ENCODE measurements around the gene RADX. TPM values are rescaled to one million over a fixed set of nuclear protein-coding genes. Genes with fewer than 3 reads are reported as not detected.

The RADX gene
- total RNA-seq, 4 donors from 2014 or later, result 1.6 to 34.0 (median 5.3) TPM

DNA sequence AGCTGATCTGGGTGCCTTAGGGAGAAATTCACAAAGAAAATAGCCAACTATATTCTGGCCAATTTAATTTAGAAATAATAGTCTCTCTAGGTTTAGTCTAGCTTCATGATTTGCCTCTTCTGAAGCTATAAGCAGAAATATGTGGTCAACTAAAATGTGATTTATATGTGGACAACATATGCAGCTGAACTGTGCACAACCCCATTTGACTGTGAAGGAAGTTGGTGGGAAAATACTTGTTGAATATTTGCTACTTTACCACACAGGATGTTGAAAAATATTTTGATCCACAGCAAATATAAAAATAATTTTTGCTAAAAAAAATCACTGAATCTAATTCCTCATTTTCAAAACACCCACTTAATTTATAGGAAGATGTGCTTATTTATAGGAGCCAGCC is 99.0 kb downstream of the RADX start:
- H3K4me3 ChIP-seq, result no peak overlapping the region
- no peaks in the 10 kb centered on the region for H3K9me3 ChIP-seq
- DNase-seq (ENCODE audit: low spot score in 2 of 2), result no peak
- no peak overlapping the region for H3K27ac ChIP-seq
- H3K36me3 ChIP-seq, result no peaks in the 10 kb centered on the region
- TF ChIP-seq EP300 (IDR thresholded peaks at IDR 0.05) (no peak), POLR2A (IDR thresholded peaks at IDR 0.05) (no peak), POLR2AphosphoS5 (IDR thresholded peaks at IDR 0.05) (no peak)
- TF ChIP-seq, protein P1, sequence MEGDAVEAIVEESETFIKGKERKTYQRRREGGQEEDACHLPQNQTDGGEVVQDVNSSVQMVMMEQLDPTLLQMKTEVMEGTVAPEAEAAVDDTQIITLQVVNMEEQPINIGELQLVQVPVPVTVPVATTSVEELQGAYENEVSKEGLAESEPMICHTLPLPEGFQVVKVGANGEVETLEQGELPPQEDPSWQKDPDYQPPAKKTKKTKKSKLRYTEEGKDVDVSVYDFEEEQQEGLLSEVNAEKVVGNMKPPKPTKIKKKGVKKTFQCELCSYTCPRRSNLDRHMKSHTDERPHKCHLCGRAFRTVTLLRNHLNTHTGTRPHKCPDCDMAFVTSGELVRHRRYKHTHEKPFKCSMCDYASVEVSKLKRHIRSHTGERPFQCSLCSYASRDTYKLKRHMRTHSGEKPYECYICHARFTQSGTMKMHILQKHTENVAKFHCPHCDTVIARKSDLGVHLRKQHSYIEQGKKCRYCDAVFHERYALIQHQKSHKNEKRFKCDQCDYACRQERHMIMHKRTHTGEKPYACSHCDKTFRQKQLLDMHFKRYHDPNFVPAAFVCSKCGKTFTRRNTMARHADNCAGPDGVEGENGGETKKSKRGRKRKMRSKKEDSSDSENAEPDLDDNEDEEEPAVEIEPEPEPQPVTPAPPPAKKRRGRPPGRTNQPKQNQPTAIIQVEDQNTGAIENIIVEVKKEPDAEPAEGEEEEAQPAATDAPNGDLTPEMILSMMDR (IDR thresholded peaks at IDR 0.05), result no peak
- H3K4me1 ChIP-seq, result no peaks in the 10 kb centered on the region
- H3K27me3 ChIP-seq, result no peaks in the 10 kb centered on the region

DNA sequence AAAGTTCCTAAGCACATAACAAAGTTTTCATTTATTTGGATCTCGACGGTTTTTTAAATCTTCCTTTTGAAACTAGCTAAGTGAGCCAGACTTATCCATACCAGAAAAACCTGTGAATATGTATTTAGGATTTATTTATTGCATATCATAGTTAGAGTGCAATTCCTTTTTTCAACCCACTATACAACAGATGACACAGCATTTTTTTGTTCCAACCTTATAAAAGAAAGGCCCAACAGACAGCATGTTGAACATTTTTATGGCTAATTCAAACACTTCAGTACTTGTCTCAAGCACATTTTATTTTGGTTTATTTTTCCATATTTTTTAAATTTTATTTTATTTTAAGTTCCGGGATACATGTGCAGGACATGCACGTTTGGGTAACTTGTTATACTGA is 99.6 kb downstream of the RADX start:
- H3K27me3 ChIP-seq, result no peaks in the 10 kb centered on the region
- H3K4me3 ChIP-seq, result no peak overlapping the region
- TF ChIP-seq, protein P1 (IDR thresholded peaks at IDR 0.05), result no peak
- TF ChIP-seq EP300 (IDR thresholded peaks at IDR 0.05), result no peak
- H3K27ac ChIP-seq, result no peak overlapping the region
- H3K36me3 ChIP-seq, result no peaks in the 10 kb centered on the region
- H3K9me3 ChIP-seq, result no peaks in the 10 kb centered on the region
- no peak for DNase-seq (ENCODE audit: low spot score in 2 of 2)
- no peaks in the 10 kb centered on the region for H3K4me1 ChIP-seq
- WGBS, result 66% methylated on average over 4 of the region's 4 CpGs

DNA sequence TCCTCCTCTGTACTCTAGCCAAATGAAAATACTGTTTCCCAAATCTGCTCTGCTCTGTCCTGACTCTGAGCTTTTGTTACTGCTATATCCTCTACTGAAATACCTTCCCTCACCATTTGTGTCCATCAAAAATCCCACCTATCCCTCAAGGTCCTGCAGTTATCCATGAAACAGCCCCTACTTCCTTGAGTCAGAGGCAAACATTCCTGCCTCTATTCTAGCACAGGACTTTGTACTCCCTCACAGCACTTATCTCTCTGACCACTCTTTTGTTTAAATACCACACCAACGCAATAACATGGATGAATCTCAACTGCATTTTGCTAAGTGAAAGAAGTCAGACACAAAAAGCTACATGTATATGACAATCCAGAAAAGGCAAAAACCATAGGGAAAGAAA is 104.2 kb downstream of the RADX start:
- no peak for DNase-seq (ENCODE audit: low spot score in 2 of 2)
- Histone ChIP-seq H3K27ac (no peak overlapping the region), H3K27me3 (no peaks in the 10 kb centered on the region), H3K9me3 (no peaks in the 10 kb centered on the region), H3K4me3 (no peak overlapping the region), H3K4me1 (no peaks in the 10 kb centered on the region), H3K36me3 (no peaks in the 10 kb centered on the region)
- WGBS, result 90% methylated on average over 1 of the region's 1 CpG
- no peak for TF ChIP-seq POLR2AphosphoS5 (IDR thresholded peaks at IDR 0.05)
- TF ChIP-seq EP300 (IDR thresholded peaks at IDR 0.05), result no peak
- no peak for TF ChIP-seq POLR2A (IDR thresholded peaks at IDR 0.05)
- TF ChIP-seq, protein P1 (IDR thresholded peaks at IDR 0.05), result no peak

DNA sequence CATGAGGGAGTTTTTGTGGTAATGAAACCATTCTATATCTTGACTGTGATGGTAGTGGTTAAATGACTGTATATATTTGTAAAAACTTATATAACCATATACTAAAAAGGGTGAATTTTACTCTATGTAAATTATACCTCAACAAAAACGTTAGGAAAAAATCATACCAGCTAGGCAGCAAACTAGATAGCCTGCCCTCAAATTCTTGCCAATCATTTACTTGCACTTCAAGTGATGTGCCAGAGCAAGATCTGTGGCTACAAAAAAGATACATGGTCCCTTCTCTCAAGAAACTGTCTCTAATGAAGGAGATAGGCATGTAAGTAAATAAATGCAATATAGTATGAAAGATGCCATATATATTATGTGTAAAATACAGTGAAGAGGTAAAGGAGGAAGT is 104.7 kb downstream of the RADX start:
- no peak for DNase-seq (ENCODE audit: low spot score in 2 of 2)
- WGBS, result 29% methylated on average over 1 of the region's 1 CpG
- Histone ChIP-seq H3K4me3 (no peak overlapping the region), H3K27me3 (no peaks in the 10 kb centered on the region), H3K9me3 (no peaks in the 10 kb centered on the region), H3K4me1 (no peaks in the 10 kb centered on the region), H3K36me3 (no peaks in the 10 kb centered on the region), H3K27ac (no peak overlapping the region)
- TF ChIP-seq, protein P1 (IDR thresholded peaks at IDR 0.05), result no peak
- TF ChIP-seq POLR2A (IDR thresholded peaks at IDR 0.05), result no peak
- no peak for TF ChIP-seq EP300 (IDR thresholded peaks at IDR 0.05)
- no peak for TF ChIP-seq POLR2AphosphoS5 (IDR thresholded peaks at IDR 0.05)

DNA sequence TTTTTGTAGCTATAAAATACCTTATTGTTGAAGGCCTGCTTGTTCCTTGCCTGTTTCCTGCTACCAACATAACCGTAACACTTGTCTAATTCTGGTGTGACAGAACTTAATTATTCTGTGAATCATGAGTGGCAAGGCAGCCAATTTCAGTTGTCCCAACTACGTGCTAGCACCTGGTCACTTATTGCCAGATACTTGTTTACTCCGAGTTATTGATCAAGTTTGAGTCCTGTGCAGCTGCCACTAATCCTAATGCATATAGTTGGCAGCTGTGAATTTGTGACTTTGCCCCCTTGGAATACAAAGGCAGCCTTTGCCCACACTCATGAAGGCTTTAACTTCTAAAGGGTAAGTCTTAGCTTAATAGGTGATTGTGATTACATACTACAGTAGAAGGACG is 106.9 kb downstream of the RADX start:
- 51% methylated on average over 4 of the region's 4 CpGs for WGBS
- DNase-seq (ENCODE audit: low spot score in 2 of 2), result no peak
- no peaks in the 10 kb centered on the region for H3K27me3 ChIP-seq
- no peaks in the 10 kb centered on the region for H3K9me3 ChIP-seq
- no peak for TF ChIP-seq EP300 (IDR thresholded peaks at IDR 0.05)
- TF ChIP-seq POLR2A (IDR thresholded peaks at IDR 0.05), result no peak
- TF ChIP-seq POLR2AphosphoS5 (IDR thresholded peaks at IDR 0.05), result no peak
- TF ChIP-seq, protein P1 (IDR thresholded peaks at IDR 0.05), result no peak
- no peaks in the 10 kb centered on the region for H3K36me3 ChIP-seq
- no peak overlapping the region for H3K27ac ChIP-seq
- no peaks in the 10 kb centered on the region for H3K4me1 ChIP-seq
- H3K4me3 ChIP-seq, result no peak overlapping the region

Data from suprapubic skin (tissue), 4 donors.